ENCODE results near the gene PTPRK. TPM values are rescaled to one million over a fixed set of nuclear protein-coding genes. Genes with fewer than 3 reads are reported as not detected.

The PTPRK gene
- total RNA-seq, 2 experiments from 2014 or later, result not detected

DNA sequence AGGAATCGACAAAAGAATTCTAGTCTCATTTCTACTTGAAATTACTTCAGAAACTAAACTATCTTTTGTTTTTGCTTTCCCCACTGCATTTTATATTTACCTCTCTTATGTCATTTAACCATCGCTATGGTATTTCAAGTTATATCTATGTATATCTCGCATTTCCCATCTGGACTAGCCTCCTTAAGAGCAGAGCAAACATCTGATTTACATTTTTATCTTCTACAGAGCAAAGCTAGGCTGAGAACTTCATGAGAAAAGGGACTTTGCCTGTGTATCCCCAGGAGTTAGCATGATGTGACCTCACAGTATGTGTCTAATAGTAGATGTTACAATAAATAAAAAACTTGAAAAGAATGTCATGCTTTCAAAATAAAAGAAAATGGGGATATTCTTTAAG lies 201.2 kb downstream of the PTPRK start:
- no TSS peak for BruUV-seq (replicated peaks)

DNA sequence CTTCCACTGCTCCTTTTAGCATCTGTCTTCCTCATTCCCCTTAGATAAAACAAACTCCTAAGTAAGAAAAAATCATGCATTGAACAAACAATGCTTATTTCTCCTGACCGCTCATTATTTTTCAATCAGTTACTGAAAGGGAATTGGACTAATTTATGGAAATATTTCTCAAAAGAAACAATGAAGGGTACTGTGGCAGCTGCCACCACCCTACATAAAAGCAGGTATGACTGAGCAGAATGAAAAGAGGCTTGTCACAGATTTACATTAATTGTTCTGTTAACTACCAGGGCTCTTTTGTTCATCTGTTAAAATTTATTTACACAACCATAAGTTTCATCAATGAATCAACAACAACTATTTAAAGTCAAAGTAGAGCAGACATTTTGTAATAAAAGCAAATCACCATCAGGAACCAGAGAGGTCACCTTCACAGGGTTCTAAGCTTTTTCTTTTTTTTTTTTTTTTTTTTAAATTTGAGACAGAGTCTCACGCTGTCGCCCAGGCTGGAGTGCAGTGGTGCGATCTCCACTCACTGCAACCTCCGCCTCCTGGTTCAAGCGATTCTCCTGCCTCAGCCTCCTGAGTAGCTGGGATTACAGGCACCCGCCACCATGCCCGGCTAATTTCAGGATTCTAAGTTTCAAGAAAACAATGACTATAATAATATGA lies 204.0 kb downstream of the PTPRK start:
- Histone ChIP-seq H4K20me1 (ENCODE audit: insufficient read depth, low read length) (no peaks in the 10 kb centered on the region), H3K79me2 (ENCODE audit: insufficient read depth, low read depth, low read length) (no peaks in the 10 kb centered on the region), H3K4me3 (ENCODE audit: low read depth, low read length, poor library complexity, severe bottlenecking) (no peak overlapping the region), H3K36me3 (ENCODE audit: insufficient read depth, low read length) (no peaks in the 10 kb centered on the region), H3K4me1 (ENCODE audit: insufficient read depth, low read length, poor library complexity, severe bottlenecking) (no peaks in the 10 kb centered on the region), H3K9me3 (ENCODE audit: low read length) (no peaks in the 10 kb centered on the region), H2AFZ (ENCODE audit: low read length) (no peak overlapping the region), H3K4me2 (ENCODE audit: low read length) (no peak overlapping the region), H3K27ac (ENCODE audit: low read depth, low read length, poor library complexity, severe bottlenecking) (no peak overlapping the region), H3K9me2 (ENCODE audit: insufficient read depth, low read length) (no peaks in the 10 kb centered on the region)
- intact Hi-C loops (cut with micrococcal nuclease; ENCODE audit: unreplicated experiment), result no loop called here
- CTCF ChIA-PET (ENCODE audit: unreplicated experiment), result no interaction called here
- TF ChIP-seq, protein P1, sequence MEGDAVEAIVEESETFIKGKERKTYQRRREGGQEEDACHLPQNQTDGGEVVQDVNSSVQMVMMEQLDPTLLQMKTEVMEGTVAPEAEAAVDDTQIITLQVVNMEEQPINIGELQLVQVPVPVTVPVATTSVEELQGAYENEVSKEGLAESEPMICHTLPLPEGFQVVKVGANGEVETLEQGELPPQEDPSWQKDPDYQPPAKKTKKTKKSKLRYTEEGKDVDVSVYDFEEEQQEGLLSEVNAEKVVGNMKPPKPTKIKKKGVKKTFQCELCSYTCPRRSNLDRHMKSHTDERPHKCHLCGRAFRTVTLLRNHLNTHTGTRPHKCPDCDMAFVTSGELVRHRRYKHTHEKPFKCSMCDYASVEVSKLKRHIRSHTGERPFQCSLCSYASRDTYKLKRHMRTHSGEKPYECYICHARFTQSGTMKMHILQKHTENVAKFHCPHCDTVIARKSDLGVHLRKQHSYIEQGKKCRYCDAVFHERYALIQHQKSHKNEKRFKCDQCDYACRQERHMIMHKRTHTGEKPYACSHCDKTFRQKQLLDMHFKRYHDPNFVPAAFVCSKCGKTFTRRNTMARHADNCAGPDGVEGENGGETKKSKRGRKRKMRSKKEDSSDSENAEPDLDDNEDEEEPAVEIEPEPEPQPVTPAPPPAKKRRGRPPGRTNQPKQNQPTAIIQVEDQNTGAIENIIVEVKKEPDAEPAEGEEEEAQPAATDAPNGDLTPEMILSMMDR (conservative IDR thresholded peaks at IDR 0.05; ENCODE audit: low read length), result no peak
- no peak for TF ChIP-seq EZH2phosphoT487 (IDR thresholded peaks at IDR 0.05; ENCODE audit: borderline replicate concordance, low read depth, low read length)
- no TSS peak for BruUV-seq (replicated peaks)
- DNase-seq (ENCODE audit: low spot score), result no peak
- POLR2A ChIA-PET, result interaction anchor here (0.6 kb wide), 2 partner anchors 289 to 864 kb away, joined by 3 read pairs; no protein-coding TSS in a partner anchor

More for the DNA sequence above, 201.2 kb downstream of the PTPRK start:
- Histone ChIP-seq H3K9me3 (ENCODE audit: low read length) (no peaks in the 10 kb centered on the region), H3K4me3 (ENCODE audit: low read depth, low read length, poor library complexity, severe bottlenecking) (no peak overlapping the region), H2AFZ (ENCODE audit: low read length) (no peak overlapping the region), H4K20me1 (ENCODE audit: insufficient read depth, low read length) (no peaks in the 10 kb centered on the region), H3K9me2 (ENCODE audit: insufficient read depth, low read length) (no peaks in the 10 kb centered on the region), H3K4me1 (ENCODE audit: insufficient read depth, low read length, poor library complexity, severe bottlenecking) (no peaks in the 10 kb centered on the region), H3K27ac (ENCODE audit: low read depth, low read length, poor library complexity, severe bottlenecking) (no peak overlapping the region), H3K4me2 (ENCODE audit: low read length) (no peak overlapping the region), H3K36me3 (ENCODE audit: insufficient read depth, low read length) (no peaks in the 10 kb centered on the region), H3K79me2 (ENCODE audit: insufficient read depth, low read depth, low read length) (no peaks in the 10 kb centered on the region)
- no peak for DNase-seq (ENCODE audit: low spot score)
- TF ChIP-seq, protein P1 (conservative IDR thresholded peaks at IDR 0.05; ENCODE audit: low read length), result no peak
- TF ChIP-seq EZH2phosphoT487 (IDR thresholded peaks at IDR 0.05; ENCODE audit: borderline replicate concordance, low read depth, low read length), result no peak
- intact Hi-C loops (cut with micrococcal nuclease; ENCODE audit: unreplicated experiment), result no loop called here
- ChIA-PET CTCF (ENCODE audit: unreplicated experiment) (no interaction called here), POLR2A (no interaction called here)

DNA sequence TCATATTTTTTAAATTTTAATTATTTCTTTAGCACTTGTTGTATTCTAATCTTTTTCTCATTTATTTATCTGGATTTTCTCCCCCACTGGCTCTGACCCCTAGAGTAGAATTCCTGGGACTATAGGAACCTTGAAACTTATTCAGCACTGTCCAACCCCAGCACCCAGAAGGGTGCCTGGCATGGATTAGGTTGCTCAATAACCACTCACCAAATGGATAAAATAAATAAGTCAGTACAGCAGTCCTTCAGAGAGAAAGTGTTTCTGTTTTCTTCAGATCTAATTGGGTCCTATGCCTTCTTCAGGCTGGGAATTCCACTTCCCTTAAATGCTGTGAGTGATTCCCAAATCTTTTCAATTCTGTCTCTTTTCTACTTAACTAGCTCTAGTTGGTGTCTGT lies 206.2 kb downstream of the PTPRK start:
- Histone ChIP-seq H3K79me2 (ENCODE audit: insufficient read depth, low read depth, low read length) (no peaks in the 10 kb centered on the region), H3K9me3 (ENCODE audit: low read length) (no peaks in the 10 kb centered on the region), H3K36me3 (ENCODE audit: insufficient read depth, low read length) (no peaks in the 10 kb centered on the region), H3K27ac (ENCODE audit: low read depth, low read length, poor library complexity, severe bottlenecking) (no peak overlapping the region), H3K4me1 (ENCODE audit: insufficient read depth, low read length, poor library complexity, severe bottlenecking) (no peaks in the 10 kb centered on the region), H2AFZ (ENCODE audit: low read length) (no peak overlapping the region), H4K20me1 (ENCODE audit: insufficient read depth, low read length) (no peaks in the 10 kb centered on the region), H3K9me2 (ENCODE audit: insufficient read depth, low read length) (no peaks in the 10 kb centered on the region), H3K4me3 (ENCODE audit: low read depth, low read length, poor library complexity, severe bottlenecking) (no peak overlapping the region), H3K4me2 (ENCODE audit: low read length) (no peak overlapping the region)
- CTCF ChIA-PET (ENCODE audit: unreplicated experiment), result no interaction called here
- DNase-seq (ENCODE audit: low spot score), result no peak
- intact Hi-C loops (cut with micrococcal nuclease; ENCODE audit: unreplicated experiment), result no loop called here
- BruUV-seq (replicated peaks), result no TSS peak
- POLR2A ChIA-PET, result interaction anchor here (0.7 kb wide), 1 partner anchor 47 kb away, joined by 4 read pairs; no protein-coding TSS in a partner anchor
- TF ChIP-seq EZH2phosphoT487 (IDR thresholded peaks at IDR 0.05; ENCODE audit: borderline replicate concordance, low read depth, low read length), result no peak
- TF ChIP-seq, protein P1 (conservative IDR thresholded peaks at IDR 0.05; ENCODE audit: low read length), result no peak
